Measurements from ENCODE around the gene RPL10A.
"Not testable (repeated sequence)": the region's sequence is repeated elsewhere in the genome, so short reads cannot be mapped to it uniquely, and the experiment has no call there.

Gene RPL10A

DNA sequence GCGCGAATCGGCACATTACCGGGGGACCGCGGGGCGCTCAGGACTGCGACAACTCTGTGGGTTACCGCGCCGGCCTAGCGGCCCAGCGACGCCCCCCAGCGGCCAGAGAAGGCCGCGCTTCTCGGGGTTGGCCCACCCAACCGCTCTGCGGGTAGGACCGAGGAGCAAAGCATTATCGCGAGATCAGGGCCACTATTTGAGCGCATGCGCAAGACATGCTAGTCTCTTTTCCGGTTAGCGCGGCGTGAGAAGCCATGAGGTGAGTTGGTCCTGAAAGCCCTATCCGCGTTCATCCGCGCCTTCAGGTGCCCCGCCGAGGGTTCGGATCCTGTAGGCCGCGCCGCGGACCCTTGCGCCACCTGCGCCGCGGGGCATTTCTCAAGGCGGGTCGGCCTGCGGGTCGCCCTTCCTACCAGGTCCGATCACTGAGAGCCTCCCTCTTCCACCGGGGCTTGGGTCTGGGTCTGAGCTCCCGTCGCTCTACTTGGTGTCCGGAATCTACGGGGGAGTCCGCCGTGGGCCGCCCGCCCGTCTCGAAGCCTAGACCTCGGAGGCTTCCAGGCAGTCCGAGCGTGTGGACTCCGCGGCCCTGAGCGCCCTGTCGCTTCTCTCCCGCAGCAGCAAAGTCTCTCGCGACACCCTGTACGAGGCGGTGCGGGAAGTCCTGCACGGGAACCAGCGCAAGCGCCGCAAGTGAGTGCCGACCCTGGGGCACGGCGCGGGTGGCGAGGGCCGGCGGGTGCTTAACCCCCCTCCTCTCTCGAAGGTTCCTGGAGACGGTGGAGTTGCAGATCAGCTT is at the start of gene RPL10A:
Gene RPL10A (plus strand): TSS at position 221 of the 799 bp plus-strand sequence. CDS start 34 bp downstream, at position 255.
- peak; percentile 95 for DNase-seq

DNA sequence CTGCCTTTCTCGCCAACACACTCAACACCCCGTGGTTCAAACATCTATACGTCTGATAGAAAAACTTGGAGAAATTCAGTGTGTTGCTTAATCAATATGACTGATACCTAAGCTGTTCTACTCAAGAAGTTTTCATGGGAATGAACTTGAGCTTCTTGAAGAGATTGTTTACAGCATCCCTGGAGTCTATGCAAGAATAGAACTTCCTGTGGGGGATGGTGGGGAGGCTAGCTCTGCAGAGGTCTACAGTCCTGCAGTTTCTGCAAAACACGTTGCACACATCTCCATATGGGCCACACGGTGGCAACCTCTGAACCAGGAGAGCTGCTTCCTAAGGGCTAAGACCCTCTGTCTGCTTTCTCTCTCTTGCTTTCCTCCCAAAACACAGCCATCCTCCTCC is 48.8 kb upstream of the RPL10A start:
- no peak for DNase-seq

DNA sequence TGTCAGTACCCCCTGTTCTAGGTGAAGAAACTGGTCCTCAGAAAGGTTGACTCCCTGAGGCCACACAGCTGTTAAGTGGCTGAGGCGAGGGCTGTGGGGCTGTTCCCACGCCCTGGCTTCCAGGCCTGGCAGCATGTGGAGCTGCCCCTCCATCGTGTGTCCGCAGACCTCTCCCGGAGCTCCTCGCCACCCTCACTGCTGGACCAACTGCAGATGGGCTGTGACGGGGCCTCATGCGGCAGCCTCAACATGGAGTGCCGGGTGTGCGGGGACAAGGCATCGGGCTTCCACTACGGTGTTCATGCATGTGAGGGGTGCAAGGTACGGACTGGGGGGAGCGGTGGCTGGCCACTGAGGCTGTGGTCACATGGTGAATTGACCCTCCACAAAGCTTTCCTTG is 48.2 kb upstream of the RPL10A start:
- DNase-seq, result no peak

DNA sequence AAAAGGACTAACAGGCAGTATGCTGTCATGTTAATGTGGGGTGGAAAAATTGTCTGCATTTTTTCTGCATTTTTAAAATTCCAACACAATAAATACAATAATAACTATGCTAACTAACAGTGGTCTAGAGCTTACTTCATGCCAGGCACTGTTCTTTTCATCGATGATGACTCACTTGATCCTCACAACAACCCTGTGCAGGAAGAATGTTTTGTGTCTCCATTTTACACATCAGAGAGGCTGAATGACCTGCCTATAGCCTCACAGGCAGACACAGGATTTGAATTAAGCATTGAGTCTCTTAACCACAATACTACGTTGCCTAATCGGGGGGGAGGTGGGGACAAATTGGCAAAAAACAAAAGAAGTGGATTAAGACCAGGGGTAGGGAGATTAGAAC is 42.9 kb upstream of the RPL10A start:
- no peak for DNase-seq

DNA sequence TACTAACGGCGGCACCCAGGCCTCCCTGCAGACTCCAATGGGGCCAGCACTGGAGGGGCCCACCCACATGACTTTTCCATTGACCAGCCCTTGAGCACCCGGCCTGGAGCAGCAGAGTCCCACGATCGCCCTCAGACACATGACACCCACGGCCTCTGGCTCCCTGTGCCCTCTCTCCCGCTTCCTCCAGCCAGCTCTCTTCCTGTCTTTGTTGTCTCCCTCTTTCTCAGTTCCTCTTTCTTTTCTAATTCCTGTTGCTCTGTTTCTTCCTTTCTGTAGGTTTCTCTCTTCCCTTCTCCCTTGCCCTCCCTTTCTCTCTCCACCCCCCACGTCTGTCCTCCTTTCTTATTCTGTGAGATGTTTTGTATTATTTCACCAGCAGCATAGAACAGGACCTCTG is 42.1 kb upstream of the RPL10A start:
- no peak for DNase-seq

DNA sequence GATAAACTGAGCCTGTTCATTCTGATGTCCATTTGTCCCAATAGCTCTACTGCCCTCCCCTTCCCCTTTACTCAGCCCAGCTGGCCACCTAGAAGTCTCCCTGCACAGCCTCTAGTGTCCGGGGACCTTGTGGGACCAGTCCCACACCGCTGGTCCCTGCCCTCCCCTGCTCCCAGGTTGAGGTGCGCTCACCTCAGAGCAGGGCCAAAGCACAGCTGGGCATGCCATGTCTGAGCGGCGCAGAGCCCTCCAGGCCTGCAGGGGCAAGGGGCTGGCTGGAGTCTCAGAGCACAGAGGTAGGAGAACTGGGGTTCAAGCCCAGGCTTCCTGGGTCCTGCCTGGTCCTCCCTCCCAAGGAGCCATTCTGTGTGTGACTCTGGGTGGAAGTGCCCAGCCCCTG is 40.8 kb upstream of the RPL10A start:
- DNase-seq, result no peak

DNA sequence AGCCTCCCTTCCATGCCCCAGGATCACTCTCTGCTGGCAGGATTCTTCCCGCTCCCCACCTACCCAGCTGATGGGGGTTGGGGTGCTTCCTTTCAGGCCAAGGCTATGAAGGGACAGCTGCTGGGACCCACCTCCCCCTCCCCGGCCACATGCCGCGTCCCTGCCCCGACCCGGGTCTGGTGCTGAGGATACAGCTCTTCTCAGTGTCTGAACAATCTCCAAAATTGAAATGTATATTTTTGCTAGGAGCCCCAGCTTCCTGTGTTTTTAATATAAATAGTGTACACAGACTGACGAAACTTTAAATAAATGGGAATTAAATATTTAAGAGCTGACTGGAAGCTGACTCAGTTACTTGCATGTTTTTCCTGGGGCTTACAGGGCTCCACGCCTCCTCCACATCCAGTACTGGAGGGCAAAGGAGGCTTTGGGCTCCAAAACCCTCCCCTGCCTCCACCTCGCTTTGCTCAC is 40.3 kb upstream of the RPL10A start:
- no peak for DNase-seq

DNA sequence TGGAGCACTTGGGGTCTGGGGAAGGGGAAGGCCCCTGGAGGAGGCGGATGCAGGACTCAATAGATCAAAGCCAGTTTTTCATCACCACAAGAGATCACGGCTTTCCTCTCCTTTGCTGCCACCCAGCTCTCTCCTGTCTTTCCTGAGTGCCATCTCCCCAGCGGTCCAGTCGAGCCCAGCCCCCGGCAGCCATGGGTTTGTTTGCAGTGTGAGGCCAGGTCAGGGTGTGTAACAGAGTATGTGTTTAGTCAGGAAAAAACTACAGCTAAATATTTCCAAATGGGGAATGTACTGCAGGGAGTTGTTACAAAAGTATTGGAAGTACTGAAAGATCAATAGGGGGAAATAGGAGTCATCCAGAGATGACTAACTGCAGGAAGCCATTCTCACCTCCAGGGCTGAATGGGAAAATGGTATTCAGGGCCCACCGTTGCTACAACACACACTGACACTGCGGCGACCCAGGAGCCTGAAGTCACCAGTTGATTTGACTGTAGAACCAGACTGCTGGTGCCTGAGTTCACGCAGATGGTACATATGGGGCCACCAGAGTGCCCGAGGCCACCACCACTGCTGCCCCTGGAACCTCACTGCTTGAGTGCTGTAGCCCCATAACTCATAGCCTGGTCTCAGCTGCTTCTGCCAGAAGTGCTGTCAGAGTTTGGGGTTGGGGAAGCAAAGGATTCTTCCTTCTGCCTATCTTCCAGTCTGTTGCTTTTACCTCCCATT is 39.6 kb upstream of the RPL10A start:
- no peak for DNase-seq

DNA sequence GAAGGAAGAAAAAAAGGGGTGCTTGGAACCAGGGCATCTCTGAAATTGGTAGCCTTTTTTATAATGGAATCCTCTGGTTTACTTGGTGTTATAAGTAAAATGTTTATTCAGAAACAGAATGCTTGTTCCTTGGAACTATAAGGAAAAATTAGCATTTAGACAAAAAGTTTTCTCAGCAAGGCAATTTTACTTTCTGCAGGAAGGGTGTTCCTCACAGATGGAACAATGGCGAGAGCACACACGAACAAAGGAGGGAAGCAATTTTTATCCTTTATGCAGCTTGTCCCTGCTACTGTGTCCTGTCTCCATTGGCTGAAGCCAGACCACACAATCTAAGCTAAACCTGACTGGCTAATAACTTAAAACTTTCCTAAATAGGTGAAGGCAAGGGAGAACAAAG is 38.7 kb upstream of the RPL10A start:
- no peak for DNase-seq

DNA sequence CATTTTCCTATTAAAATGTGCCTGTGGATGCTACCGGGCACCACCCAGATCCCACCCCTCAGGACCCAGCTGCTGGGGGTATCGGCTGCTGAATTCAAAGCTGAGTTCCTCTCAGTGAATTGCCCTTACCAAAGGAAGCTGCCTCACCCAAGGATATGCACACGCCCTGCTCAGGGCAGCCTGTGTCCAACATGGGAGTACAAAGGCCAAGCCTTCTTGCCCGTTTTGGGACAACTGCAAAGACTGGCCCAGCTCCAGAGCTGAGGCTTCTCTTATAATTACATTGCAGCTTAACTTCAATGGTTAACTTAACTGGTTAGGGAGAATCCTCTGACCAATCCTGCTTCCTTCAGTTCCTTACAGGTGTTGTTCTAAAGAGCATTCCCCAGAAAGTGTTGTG is 35.9 kb upstream of the RPL10A start:
- no peak for DNase-seq

DNA sequence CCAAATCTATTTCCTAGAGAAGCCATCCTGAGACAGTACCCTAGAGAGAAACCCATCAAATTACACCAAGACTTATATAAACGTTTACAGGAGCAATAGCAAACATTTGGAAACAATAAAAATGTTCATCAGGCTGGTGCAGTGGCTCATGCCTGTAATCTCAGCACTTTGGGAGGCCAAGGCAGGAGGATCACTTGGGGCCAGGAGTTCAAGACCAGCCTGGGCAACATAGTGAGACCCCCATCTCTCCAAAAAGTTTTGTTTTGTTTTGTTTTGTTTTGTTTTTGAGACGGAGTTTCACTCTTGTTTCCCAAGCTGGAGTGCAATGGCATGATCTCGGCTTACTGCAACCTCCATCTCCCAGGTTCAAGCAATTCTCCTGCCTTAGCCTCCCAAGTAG is 35.5 kb upstream of the RPL10A start:
- DNase-seq, result not testable (repeated sequence)

DNA sequence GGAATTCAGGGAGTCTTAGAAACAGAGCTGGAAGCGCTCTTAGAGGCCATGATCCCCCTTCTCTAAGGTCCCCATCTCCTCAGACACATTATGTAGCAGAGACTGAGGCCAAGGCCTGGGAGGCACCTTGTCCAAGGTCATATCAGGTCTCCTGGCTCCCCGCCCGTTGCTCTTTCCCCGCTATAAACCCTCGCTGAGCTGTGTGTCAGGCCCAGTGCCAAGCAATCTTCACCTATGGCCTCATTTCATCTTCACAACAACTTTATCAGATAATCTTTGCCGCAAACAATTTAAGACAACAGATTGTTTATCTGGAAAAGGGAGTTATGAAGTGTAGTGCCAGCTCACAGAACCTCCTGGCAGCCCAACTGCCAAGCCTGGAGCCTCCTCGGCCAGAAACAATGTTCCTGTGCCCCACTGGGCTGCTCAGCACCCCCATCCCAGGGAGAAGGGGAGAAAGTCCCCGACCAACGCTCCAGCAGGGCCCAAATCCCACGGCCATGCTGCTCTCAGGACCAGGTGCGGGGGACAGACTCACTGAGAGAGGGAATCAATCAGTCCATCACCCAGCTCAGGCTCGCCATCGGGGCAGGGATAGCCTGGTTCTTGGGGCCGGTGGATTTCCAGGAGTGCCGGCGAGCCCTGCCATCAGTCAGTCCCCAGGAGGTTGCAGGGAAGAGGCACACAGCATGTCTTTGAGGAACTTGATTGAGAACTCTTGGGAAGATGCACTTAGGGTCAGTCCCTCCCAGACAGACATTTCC is 32.9 kb upstream of the RPL10A start:
- DNase-seq, result no peak

DNA sequence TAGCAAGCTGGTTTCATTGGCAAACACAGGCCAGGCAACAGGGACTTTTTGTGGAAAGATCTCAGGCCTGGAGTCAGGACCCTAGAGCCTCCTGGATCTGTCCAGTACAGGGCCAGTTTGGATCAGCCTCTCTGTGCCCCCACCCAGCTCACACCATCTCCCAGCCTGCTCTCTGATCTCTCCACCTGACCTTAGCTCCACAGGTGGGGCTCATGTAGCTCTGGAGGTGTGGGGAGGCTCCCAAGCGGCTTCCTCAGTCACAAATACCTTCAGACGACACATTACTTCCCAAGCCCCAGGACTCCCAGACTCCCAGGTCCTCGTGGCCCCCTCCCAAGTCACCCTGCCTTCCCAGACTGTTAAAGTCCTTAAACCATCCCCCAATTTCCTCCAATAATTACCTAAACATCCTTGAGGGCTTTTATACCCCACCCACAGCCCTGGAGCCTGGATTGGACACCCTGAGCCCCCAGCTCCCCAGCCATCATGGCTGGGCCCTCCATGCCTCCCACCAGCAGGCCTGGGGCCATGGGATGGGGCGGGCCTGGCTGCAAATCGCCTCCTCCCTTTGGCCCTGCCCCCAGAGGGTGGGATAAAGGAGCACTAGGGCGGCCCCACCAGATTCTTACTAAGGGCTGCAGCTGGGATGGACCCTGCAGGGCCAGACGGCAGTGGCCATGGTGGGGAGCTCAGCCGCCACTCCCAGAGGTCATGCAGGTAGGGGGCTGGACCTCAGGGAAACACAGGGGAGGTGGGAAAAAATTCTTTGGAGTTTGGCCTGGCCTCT is 31.9 kb upstream of the RPL10A start:
- no peak for DNase-seq

DNA sequence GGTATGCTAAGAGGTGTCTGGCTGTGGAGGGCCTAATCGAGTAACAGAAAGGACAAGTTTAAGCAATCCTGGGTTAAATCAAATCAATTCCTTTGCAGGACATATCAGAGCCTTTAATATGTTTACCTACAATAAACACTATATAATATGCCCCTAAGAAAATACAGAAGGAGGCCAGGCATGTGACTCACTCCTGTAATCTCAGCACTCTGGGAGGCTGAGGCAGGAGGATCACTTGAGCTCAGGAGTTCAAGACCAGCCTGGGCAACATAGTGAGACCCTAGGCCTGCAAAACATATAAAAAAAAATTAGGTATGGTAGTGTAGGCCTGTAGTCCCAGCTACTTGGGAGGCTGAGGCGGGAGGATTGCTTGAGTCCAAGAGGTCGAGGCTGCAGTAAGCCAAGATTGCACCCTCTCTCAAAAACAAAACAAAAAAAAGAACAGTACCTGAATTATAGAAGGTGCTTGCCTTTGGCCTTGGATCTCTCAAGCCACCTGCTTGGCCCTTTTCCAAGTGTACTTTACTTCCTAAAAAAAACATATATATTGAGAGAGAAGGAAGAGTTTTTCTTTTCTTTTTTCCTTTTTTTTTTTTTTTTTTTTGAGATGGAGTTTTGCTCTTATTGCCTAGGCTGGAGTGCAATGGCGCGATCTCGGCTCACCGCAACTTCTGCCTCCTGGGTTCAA is 29.7 kb upstream of the RPL10A start:
- not testable (repeated sequence) for DNase-seq

DNA sequence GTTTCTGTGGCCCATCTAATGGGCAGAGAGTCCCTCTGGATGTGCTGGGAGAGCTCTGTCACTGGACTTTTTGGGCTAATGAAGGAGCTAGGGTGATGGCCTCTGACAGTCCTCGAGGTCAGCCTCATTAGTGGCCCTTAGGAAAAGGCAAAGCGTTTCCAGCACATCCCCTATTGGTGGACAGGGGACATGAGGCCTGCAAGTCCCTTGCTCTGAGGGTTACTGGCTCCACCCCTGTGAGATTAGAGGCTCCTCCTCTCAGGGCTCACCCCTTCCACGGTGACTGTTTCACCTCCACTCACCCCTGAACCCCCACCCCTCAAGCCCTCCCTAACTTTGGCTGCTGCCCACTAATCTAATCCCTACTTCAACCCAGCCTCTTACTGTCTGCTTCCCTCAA is 28.9 kb upstream of the RPL10A start:
- DNase-seq, result no peak

DNA sequence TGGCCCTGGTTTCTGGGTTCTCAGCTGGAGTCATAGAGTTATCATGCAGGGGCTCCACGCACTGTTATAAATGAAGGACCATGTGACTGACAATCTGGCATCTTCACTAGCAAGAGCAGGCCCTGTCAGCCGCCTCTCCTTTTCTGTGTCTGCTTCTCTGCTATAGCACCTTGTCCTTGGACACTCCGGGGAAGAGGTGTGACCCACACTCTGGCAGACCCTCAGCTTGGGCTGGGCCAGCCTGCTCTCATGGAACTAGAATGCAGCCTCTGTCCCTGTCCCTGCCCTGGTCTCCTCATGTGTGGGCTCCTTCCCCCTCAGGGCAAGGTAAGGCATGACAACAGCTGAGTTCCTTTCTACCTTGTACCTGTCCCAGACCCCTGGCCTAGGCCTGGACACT is 27.0 kb upstream of the RPL10A start:
- DNase-seq, result no peak

DNA sequence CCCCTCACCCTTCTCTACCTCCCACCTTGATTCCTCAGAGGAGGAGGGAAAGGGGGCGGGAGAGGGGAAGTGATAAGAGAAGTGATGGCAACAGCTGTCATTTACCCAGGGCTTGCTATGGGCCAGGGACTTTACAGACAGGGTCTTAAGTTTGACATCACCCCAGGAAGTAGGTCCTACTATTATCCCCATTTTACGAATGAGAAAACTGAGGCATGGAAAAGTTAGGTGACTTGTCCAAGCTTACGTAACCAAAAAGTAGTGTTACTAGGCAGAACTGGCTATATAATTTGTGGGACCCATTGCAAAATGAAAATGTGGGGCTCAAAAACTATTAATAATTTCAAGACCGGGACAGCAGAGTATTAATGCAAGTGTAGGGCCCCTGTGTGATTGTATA is 26.6 kb upstream of the RPL10A start:
- DNase-seq, result no peak

DNA sequence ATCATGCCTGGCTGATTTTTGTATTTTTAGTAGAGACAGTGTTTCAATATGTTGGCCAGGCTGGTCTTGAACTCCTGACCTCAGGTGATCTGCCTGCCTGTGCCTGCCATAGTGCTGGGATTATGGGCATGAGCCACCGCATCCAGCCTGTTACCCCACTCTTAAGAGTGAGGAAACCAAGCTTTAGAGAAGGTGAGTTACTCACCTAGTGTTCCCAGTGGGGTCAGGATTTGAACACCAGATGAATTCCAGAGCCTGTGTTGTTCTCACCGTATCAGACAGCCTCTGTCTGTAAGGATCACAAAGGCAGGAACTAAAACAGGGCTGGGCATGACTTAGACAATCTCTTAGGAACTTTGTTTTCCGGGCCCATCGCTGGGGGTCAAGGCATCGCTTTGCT is 25.5 kb upstream of the RPL10A start:
- DNase-seq, result no peak

DNA sequence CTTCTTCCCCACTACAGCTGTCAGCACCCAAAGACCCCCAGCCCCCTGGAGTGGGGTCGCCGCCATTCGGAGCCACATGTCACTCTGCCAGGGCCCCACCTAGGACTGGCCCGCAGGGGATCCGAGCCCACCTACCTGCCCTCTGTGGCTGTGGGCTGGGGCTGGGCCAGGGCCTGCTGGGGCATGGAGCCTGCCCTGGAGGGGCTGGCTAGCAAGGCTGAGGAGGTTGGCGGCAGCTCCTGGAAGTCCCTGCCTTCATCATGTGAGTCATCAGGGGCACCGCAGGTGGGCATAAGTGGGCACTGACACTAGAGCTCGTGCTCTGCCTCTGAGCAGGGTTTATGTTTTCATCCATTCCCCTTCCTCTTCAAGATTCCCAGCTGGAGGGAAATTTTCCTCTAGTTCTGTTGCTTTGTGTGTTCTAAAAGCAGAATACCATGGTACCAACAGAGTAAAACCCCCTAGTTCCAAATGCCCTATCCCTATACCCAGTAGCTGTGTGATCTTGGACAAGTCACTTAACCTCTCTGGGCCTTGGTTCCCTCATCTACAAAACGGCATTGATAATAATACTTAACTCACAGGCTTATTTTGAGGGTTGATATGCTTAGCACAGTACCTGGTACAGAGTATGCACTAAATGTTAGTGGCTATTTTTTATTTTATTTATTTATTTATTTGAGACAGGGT is 24.7 kb upstream of the RPL10A start:
- DNase-seq, result no peak

DNA sequence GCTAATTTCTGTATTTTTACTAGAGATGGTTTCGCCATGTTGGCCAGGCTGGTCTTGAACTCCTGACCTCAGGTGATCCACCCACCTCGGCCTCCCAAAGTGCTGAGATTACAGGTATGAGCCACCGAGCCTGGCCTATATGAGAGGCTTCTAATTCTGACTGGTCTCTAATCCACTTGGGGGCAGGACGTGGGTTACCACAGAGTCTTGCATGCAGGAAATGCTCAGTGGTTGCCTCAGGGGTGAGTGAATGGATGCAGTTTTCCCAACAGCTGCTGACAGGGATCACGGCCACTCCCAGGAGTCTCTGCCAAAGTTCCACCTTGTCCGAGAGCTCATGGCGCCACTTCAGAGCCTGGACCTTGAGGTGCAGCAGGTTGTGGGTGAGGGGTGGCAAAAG is 22.5 kb upstream of the RPL10A start:
- DNase-seq, result no peak

DNA sequence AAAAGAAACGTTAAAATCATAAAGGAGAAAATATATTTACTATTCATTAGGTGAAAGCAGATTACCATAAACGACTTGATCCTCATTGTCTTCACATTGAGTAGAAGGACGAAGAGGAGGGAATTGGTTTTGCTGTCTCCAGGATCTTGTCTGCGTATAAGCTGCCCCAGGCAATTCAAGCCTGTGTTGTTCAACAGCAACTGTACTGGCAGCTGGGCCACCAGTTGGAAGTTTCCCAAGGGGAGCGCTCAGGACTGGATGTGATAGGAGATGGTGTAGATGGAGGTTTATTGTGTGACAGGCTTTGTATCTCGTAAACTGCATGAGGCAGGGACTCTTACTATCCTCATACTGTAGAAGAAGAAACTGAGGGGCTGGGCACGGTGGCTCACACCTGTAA is 20.0 kb upstream of the RPL10A start:
- no peak for DNase-seq
